HUES48 (cell line): ENCODE measurements around the gene CD151.

Source experiments
- H3K27ac ChIP-seq: one replicate; pipeline ENCODE4 v1.7.0; 2013; ENCODE audit warnings: low read depth, low read length, inconsistent platforms
- H3K27me3 ChIP-seq: 2 replicates; pipeline ENCODE4 v1.6.1; 2013; ENCODE audit warnings: mild to moderate bottlenecking, low read length; ENCODE audit not compliant: control insufficient read depth, insufficient read depth
- H3K36me3 ChIP-seq: 2 replicates; pipeline ENCODE4 v1.6.1; 2013; ENCODE audit warnings: low read length; ENCODE audit not compliant: control insufficient read depth, insufficient read depth
- H3K4me1 ChIP-seq: 2 replicates; pipeline ENCODE4 v1.6.1; 2013; ENCODE audit warnings: mild to moderate bottlenecking, low read length; ENCODE audit not compliant: control insufficient read depth, insufficient read depth
- H3K4me3 ChIP-seq: 2 replicates; pipeline ENCODE4 v1.5.1; 2013; ENCODE audit warnings: mild to moderate bottlenecking, low read depth, low read length
- H3K9ac ChIP-seq: 2 replicates; pipeline ENCODE4 v1.6.1; 2013; ENCODE audit warnings: mild to moderate bottlenecking, low read depth, low read length, moderate library complexity
- H3K9me3 ChIP-seq: 2 replicates; pipeline ENCODE4 v1.6.1; 2013; ENCODE audit warnings: low read length; ENCODE audit not compliant: control insufficient read depth, insufficient read depth

Gene CD151

GRCh38 chr11:871472-871871, 38.7 kb downstream of the CD151 start:
- Histone ChIP-seq H3K27me3 (no peaks in the 10 kb centered on the region), H3K9me3 (no peaks in the 10 kb centered on the region), H3K4me1 (no peaks in the 10 kb centered on the region), H3K27ac (no peak overlapping the region), H3K4me3 (no peak overlapping the region), H3K9ac (no peak overlapping the region), H3K36me3 (peaks cover 18% of the 10 kb centered on the region; the same call in 1 of the 2 replicates)

GRCh38 chr11:872799-873198, 40.0 kb downstream of the CD151 start:
- Histone ChIP-seq H3K9ac (no peak overlapping the region), H3K4me3 (no peak overlapping the region), H3K27ac (no peak overlapping the region), H3K27me3 (no peaks in the 10 kb centered on the region), H3K9me3 (no peaks in the 10 kb centered on the region), H3K36me3 (peaks cover 17% of the 10 kb centered on the region; the same call in 1 of the 2 replicates), H3K4me1 (no peaks in the 10 kb centered on the region)

GRCh38 chr11:873706-874105, 41.0 kb downstream of the CD151 start:
- no peak overlapping the region for H3K4me3 ChIP-seq
- no peaks in the 10 kb centered on the region for H3K27me3 ChIP-seq
- H3K4me1 ChIP-seq: no peaks in the 10 kb centered on the region
- no peak overlapping the region for H3K27ac ChIP-seq
- no peaks in the 10 kb centered on the region for H3K9me3 ChIP-seq
- H3K36me3 ChIP-seq: peaks cover 17% of the 10 kb centered on the region; the same call in 1 of the 2 replicates
- no peak overlapping the region for H3K9ac ChIP-seq

GRCh38 chr11:875203-875602, 42.5 kb downstream of the CD151 start:
- peaks cover 26% of the 10 kb centered on the region for H3K36me3 ChIP-seq
- no peak overlapping the region for H3K27ac ChIP-seq
- no peaks in the 10 kb centered on the region for H3K27me3 ChIP-seq
- no peaks in the 10 kb centered on the region for H3K9me3 ChIP-seq
- no peaks in the 10 kb centered on the region for H3K4me1 ChIP-seq
- H3K4me3 ChIP-seq: no peak overlapping the region
- no peak overlapping the region for H3K9ac ChIP-seq

- no peak overlapping the region for H3K9ac ChIP-seq
These were observed 43.1 kb downstream of the CD151 start for GRCh38 chr11:875769-876301.

GRCh38 chr11:876545-876944, 43.8 kb downstream of the CD151 start:
- Histone ChIP-seq H3K27ac (no peak overlapping the region), H3K27me3 (no peaks in the 10 kb centered on the region), H3K4me3 (no peak overlapping the region), H3K36me3 (peaks cover 35% of the 10 kb centered on the region), H3K9me3 (no peaks in the 10 kb centered on the region), H3K4me1 (no peaks in the 10 kb centered on the region), H3K9ac (no peak overlapping the region)

More at GRCh38 chr11:875769-876301, 43.1 kb downstream of the CD151 start:
- Histone ChIP-seq H3K27me3 (no peaks in the 10 kb centered on the region), H3K27ac (no peak overlapping the region), H3K36me3 (peaks cover 32% of the 10 kb centered on the region), H3K4me1 (no peaks in the 10 kb centered on the region), H3K9me3 (no peaks in the 10 kb centered on the region), H3K4me3 (no peak overlapping the region)

GRCh38 chr11:877565-877964, 44.8 kb downstream of the CD151 start:
- Histone ChIP-seq H3K36me3 (peaks cover 41% of the 10 kb centered on the region), H3K27ac (no peak overlapping the region), H3K9ac (no peak overlapping the region), H3K4me3 (no peak overlapping the region), H3K9me3 (no peaks in the 10 kb centered on the region), H3K27me3 (no peaks in the 10 kb centered on the region), H3K4me1 (no peaks in the 10 kb centered on the region)

- Histone ChIP-seq H3K9me3 (no peaks in the 10 kb centered on the region), H3K27me3 (no peaks in the 10 kb centered on the region), H3K27ac (no peak overlapping the region), H3K9ac (no peak overlapping the region), H3K36me3 (peaks cover 46% of the 10 kb centered on the region), H3K4me1 (no peaks in the 10 kb centered on the region), H3K4me3 (no peak overlapping the region)
These were observed 47.7 kb downstream of the CD151 start for GRCh38 chr11:880447-880846.

- Histone ChIP-seq H3K4me1 (no peaks in the 10 kb centered on the region), H3K9ac (no peak overlapping the region), H3K27me3 (no peaks in the 10 kb centered on the region), H3K4me3 (no peak overlapping the region), H3K27ac (no peak overlapping the region), H3K9me3 (no peaks in the 10 kb centered on the region), H3K36me3 (peaks cover 52% of the 10 kb centered on the region)
These were observed 49.8 kb downstream of the CD151 start for GRCh38 chr11:882596-882995.

GRCh38 chr11:883527-883926, 50.8 kb downstream of the CD151 start:
- H3K4me3 ChIP-seq: no peak overlapping the region
- H3K9ac ChIP-seq: no peak overlapping the region
- peaks cover 60% of the 10 kb centered on the region for H3K36me3 ChIP-seq
- H3K27ac ChIP-seq: no peak overlapping the region
- H3K4me1 ChIP-seq: no peaks in the 10 kb centered on the region
- H3K27me3 ChIP-seq: no peaks in the 10 kb centered on the region
- H3K9me3 ChIP-seq: no peaks in the 10 kb centered on the region

- no peak overlapping the region for H3K27ac ChIP-seq
- no peak overlapping the region for H3K9ac ChIP-seq
- no peak overlapping the region for H3K4me3 ChIP-seq
- H3K4me1 ChIP-seq: no peaks in the 10 kb centered on the region
- no peaks in the 10 kb centered on the region for H3K9me3 ChIP-seq
- no peaks in the 10 kb centered on the region for H3K27me3 ChIP-seq
- H3K36me3 ChIP-seq: peaks cover 54% of the 10 kb centered on the region
These were observed 51.9 kb downstream of the CD151 start for GRCh38 chr11:884578-885070.
